Neural progenitor cell (in vitro differentiated cells): ENCODE results near the gene TAX1BP1. TPM values are rescaled to one million over a fixed set of nuclear protein-coding genes. Genes with fewer than 3 reads are reported as not detected.

Experiments
- DNase-seq: peaks from one replicate; pipeline ENCODE4 v3.0.0-alpha.2; 2016; ENCODE audit warnings: low spot score
- H2AFZ ChIP-seq: fragments of 200-600 bp; sonication (generic); replicated peaks from 2 replicates; pipeline ENCODE4 v1.6.1; 2016; ENCODE audit warnings: antibody characterized with exemption
- H3F3A ChIP-seq: fragments of 200-600 bp; sonication (generic); 2 replicates; pipeline ENCODE4 v1.6.1; 2016; ENCODE audit warnings: antibody characterized with exemption, low read depth
- H3K27ac ChIP-seq: fragments of 200-600 bp; sonication (generic); 2 replicates; pipeline ENCODE4 v1.5.1; 2016; ENCODE audit warnings: mild to moderate bottlenecking
- H3K27me3 ChIP-seq: fragments of 200-600 bp; sonication (generic); 2 replicates; pipeline ENCODE4 v1.6.1; 2016; ENCODE audit warnings: mild to moderate bottlenecking, moderate library complexity
- H3K36me3 ChIP-seq: fragments of 200-600 bp; sonication (generic); 2 replicates; pipeline ENCODE4 v1.5.1; 2016
- H3K4me1 ChIP-seq: fragments of 200-600 bp; sonication (generic); 2 replicates; pipeline ENCODE4 v1.6.1; 2016; ENCODE audit warnings: mixed run types
- H3K4me2 ChIP-seq: fragments of 200-600 bp; sonication (generic); 2 replicates; pipeline ENCODE4 v1.6.1; 2016
- H3K4me3 ChIP-seq: fragments of 200-600 bp; sonication (generic); 2 replicates; pipeline ENCODE4 v1.5.1; 2016
- H3K79me2 ChIP-seq: fragments of 200-600 bp; sonication (generic); 2 replicates; pipeline ENCODE4 v1.6.1; 2016; ENCODE audit warnings: low read depth
- H3K9ac ChIP-seq: fragments of 200-600 bp; sonication (generic); 2 replicates; pipeline ENCODE4 v1.6.1; 2016
- H3K9me3 ChIP-seq: fragments of 200-600 bp; sonication (generic); 2 replicates; pipeline ENCODE4 v1.5.1; 2016; ENCODE audit warnings: low read depth
- H4K20me1 ChIP-seq: fragments of 200-600 bp; sonication (generic); 2 replicates; pipeline ENCODE4 v1.6.1; 2016; ENCODE audit warnings: low read depth
- H3K27ac Mint-ChIP-seq: 3 replicates; pipeline ENCODE4 v1.8.0; 2021; ENCODE audit warnings: mixed read lengths
- H3K27me3 Mint-ChIP-seq: 2 replicates; pipeline ENCODE4 v1.8.0; 2022; ENCODE audit warnings: low read depth, mild to moderate bottlenecking, inconsistent platforms, moderate library complexity, mixed read lengths; ENCODE audit not compliant: insufficient read depth
- H3K36me3 Mint-ChIP-seq: 3 replicates; pipeline ENCODE4 v1.8.0; 2021; ENCODE audit warnings: mixed read lengths
- H3K4me1 Mint-ChIP-seq: 3 replicates; pipeline ENCODE4 v1.8.0; 2021; ENCODE audit warnings: mixed read lengths
- H3K4me3 Mint-ChIP-seq: 3 replicates; pipeline ENCODE4 v1.8.0; 2021; ENCODE audit warnings: mild to moderate bottlenecking, moderate library complexity, mixed read lengths
- H3K9me3 Mint-ChIP-seq: 3 replicates; pipeline ENCODE4 v1.8.0; 2020; ENCODE audit warnings: mixed read lengths
- EZH2 ChIP-seq: fragments of 200-600 bp; sonication (generic); IDR thresholded peaks from 2 replicates; pipeline ENCODE4 v1.6.1; 2017; ENCODE audit warnings: antibody characterized with exemption, mild to moderate bottlenecking, moderate library complexity
- EZH2phosphoT487 ChIP-seq: fragments of 200-600 bp; sonication (generic); IDR thresholded peaks from 2 replicates; pipeline ENCODE4 v1.6.1; 2017; ENCODE audit warnings: antibody characterized with exemption
- total RNA-seq: library from RNA; depleted of rRNA; stranded (reverse); fragments of >200 nt; gene quantifications from 2 replicates; pipeline ENCODE4 v1.2.3, GENCODE V29; 2015; ENCODE audit warnings: low replicate concordance
- TF ChIP-seq, protein P1 (sequence below): fragments of 200-600 bp; sonication (generic); IDR thresholded peaks from 2 replicates; pipeline ENCODE4 v1.5.1; 2017; ENCODE audit warnings: antibody characterized with exemption, mild to moderate bottlenecking

TAX1BP1 gene
- 66.8 and 80.0 TPM in 2 replicates for total RNA-seq

DNA sequence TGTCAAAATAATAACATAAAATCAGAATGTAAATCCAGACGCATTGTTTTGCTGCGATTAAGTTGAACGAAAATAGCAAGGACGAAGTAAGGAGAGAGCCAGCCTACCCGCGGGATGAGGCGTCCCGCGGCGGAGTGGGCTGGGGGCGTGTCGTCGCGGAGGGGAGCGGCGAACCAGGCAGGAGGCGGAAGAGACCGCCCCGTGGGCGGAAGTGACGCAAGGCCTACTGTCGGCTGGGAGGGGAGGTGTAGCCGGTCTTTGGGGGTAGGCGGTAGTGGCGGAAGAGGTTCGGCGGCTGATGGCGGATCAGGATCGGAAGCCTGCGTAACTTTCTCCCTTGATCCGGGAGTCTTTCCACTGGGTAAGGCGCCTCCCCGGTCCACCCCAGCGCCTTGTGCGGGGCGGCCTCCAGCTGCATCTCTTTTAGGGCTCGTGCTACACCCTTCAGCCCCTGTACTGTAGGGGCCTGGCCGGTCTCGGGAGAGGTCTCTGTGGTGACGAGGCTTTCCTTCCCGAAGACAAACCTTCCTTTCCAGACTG lies at the start of gene TAX1BP1:
TAX1BP1 (plus strand) TSS at position 254 of the 540 bp plus-strand sequence. CDS start 8,363 bp downstream, outside the sequence.
- TF ChIP-seq, protein P1, sequence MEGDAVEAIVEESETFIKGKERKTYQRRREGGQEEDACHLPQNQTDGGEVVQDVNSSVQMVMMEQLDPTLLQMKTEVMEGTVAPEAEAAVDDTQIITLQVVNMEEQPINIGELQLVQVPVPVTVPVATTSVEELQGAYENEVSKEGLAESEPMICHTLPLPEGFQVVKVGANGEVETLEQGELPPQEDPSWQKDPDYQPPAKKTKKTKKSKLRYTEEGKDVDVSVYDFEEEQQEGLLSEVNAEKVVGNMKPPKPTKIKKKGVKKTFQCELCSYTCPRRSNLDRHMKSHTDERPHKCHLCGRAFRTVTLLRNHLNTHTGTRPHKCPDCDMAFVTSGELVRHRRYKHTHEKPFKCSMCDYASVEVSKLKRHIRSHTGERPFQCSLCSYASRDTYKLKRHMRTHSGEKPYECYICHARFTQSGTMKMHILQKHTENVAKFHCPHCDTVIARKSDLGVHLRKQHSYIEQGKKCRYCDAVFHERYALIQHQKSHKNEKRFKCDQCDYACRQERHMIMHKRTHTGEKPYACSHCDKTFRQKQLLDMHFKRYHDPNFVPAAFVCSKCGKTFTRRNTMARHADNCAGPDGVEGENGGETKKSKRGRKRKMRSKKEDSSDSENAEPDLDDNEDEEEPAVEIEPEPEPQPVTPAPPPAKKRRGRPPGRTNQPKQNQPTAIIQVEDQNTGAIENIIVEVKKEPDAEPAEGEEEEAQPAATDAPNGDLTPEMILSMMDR, result no peak
- TF ChIP-seq EZH2, result no peak
- TF ChIP-seq EZH2phosphoT487, result no peak
- peak within 1 kb of the TSS; percentile 79 for H3K4me2 ChIP-seq
- H3K79me2 ChIP-seq, result peaks cover 44% of the 10 kb centered on the region
- Mint-ChIP-seq H3K27me3 (no peaks in the 10 kb centered on the region), H3K4me1 (peaks cover 27% of the 10 kb centered on the region), H3K36me3 (peaks cover 2% of the 10 kb centered on the region), H3K9me3 (no peaks in the 10 kb centered on the region), H3K27ac (peak within 1 kb of the TSS; percentile 91), H3K4me3 (peak within 1 kb of the TSS; percentile 95)
- H3F3A ChIP-seq, result peaks cover 19% of the 10 kb centered on the region
- peak within 1 kb of the TSS; percentile 64 for H3K9ac ChIP-seq
- DNase-seq, result peak; percentile 96
- H3K27me3 ChIP-seq, result no peaks in the 10 kb centered on the region
- peak within 1 kb of the TSS; percentile 78 for H2AFZ ChIP-seq
- H3K4me3 ChIP-seq, result peak within 1 kb of the TSS; percentile 88
- peaks cover 23% of the 10 kb centered on the region for H4K20me1 ChIP-seq
- peak within 1 kb of the TSS; percentile 53 for H3K27ac ChIP-seq
- H3K4me1 ChIP-seq, result peaks cover 4% of the 10 kb centered on the region
- no peaks in the 10 kb centered on the region for H3K36me3 ChIP-seq
- no peaks in the 10 kb centered on the region for H3K9me3 ChIP-seq

DNA sequence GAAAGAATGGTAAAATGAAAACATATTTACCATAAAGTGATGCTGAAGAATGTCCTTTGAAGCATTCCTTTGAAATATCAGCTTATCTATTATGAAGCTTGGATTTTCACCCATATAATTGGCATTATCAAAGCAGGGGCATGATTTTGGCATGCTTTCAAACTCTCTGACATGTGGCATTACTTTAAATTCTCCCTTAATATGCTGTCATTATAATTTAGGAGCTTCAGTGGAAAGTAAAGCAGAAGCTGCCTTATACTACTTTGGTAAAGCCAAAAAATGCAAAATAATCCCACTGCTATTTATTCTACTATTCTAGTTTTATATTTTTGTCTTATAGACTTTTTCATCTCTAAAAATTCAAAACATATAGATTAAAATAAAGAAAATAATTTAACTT lies 49.3 kb upstream of the TAX1BP1 start:
- Mint-ChIP-seq H3K4me1 (no peaks in the 10 kb centered on the region), H3K36me3 (no peaks in the 10 kb centered on the region), H3K27me3 (peaks cover 2% of the 10 kb centered on the region), H3K9me3 (peaks cover 3% of the 10 kb centered on the region), H3K27ac (no peak overlapping the region), H3K4me3 (no peak overlapping the region)
- Histone ChIP-seq H2AFZ (no peak overlapping the region), H3K9me3 (no peaks in the 10 kb centered on the region), H3K4me2 (no peak overlapping the region), H4K20me1 (no peaks in the 10 kb centered on the region), H3K27ac (no peak overlapping the region), H3K36me3 (no peaks in the 10 kb centered on the region), H3K4me3 (no peak overlapping the region), H3K9ac (no peak overlapping the region), H3K27me3 (no peaks in the 10 kb centered on the region), H3F3A (no peaks in the 10 kb centered on the region), H3K79me2 (no peaks in the 10 kb centered on the region), H3K4me1 (peaks cover 4% of the 10 kb centered on the region)
- no peak for DNase-seq
- TF ChIP-seq, protein P1, result no peak
- TF ChIP-seq EZH2 (no peak), EZH2phosphoT487 (no peak)

- no peak overlapping the region for H2AFZ ChIP-seq
- no peak for DNase-seq
- H3K27ac Mint-ChIP-seq, result no peak overlapping the region
These were observed 46.2 kb upstream of the TAX1BP1 start for GRCh38 chr7:27693794-27694193.

More at GRCh38 chr7:27693794-27694193, 46.2 kb upstream of the TAX1BP1 start:
- H3K4me2 ChIP-seq, result no peak overlapping the region
- H3K36me3 Mint-ChIP-seq, result no peaks in the 10 kb centered on the region
- H3K79me2 ChIP-seq, result no peaks in the 10 kb centered on the region
- no peaks in the 10 kb centered on the region for H4K20me1 ChIP-seq
- no peaks in the 10 kb centered on the region for H3F3A ChIP-seq
- H3K4me1 ChIP-seq, result peaks cover 4% of the 10 kb centered on the region
- no peaks in the 10 kb centered on the region for H3K4me1 Mint-ChIP-seq
- H3K9me3 Mint-ChIP-seq, result no peaks in the 10 kb centered on the region
- no peak overlapping the region for H3K4me3 Mint-ChIP-seq
- H3K9ac ChIP-seq, result no peak overlapping the region
- no peaks in the 10 kb centered on the region for H3K27me3 ChIP-seq
- TF ChIP-seq, protein P1, result no peak
- TF ChIP-seq EZH2phosphoT487 (no peak), EZH2 (no peak)
- H3K27ac ChIP-seq, result no peak overlapping the region
- H3K36me3 ChIP-seq, result no peaks in the 10 kb centered on the region
- peaks cover 2% of the 10 kb centered on the region for H3K27me3 Mint-ChIP-seq
- no peaks in the 10 kb centered on the region for H3K9me3 ChIP-seq
- H3K4me3 ChIP-seq, result no peak overlapping the region
